K562 (cell line): ENCODE measurements around the gene SIRT5. TPM values are rescaled to one million over a fixed set of nuclear protein-coding genes. Genes with fewer than 3 reads are reported as not detected.

Source experiments
- ARID4B ChIP-seq: sonication (generic); formaldehyde crosslinking; IDR thresholded peaks from 2 replicates; pipeline ENCODE4 v1.8.0; 2022; ENCODE audit warnings: mild to moderate bottlenecking, missing genetic modification reagents
- ATF7 ChIP-seq: fragments of 450-650 bp; IDR thresholded peaks from 2 replicates; pipeline ENCODE4 v1.7.1; 2014; ENCODE audit warnings: mild to moderate bottlenecking, moderate library complexity
- CTBP1 ChIP-seq: fragments of 450-650 bp; IDR thresholded peaks from 2 replicates; pipeline ENCODE4 v1.6.1; 2016; ENCODE audit warnings: borderline replicate concordance
- FOSL1 ChIP-seq: fragments of 200-800 bp; sonication (Bioruptor generic); conservative IDR thresholded peaks from 2 replicates; pipeline ENCODE4 v1.6.1; 2016; ENCODE audit warnings: missing genetic modification characterization, missing compliant biosample characterization
- FOXP1 ChIP-seq: sonication (generic); formaldehyde crosslinking; IDR thresholded peaks from 2 replicates; pipeline ENCODE4 v1.8.0; 2022; ENCODE audit warnings: mild to moderate bottlenecking, missing genetic modification reagents
- GATAD2A ChIP-seq: fragments of 450-650 bp; IDR thresholded peaks from 2 replicates; pipeline ENCODE4 v1.6.1; 2017
- GATAD2B ChIP-seq: fragments of 450-650 bp; IDR thresholded peaks from 2 replicates; pipeline ENCODE4 v1.6.1; 2017; ENCODE audit warnings: mild to moderate bottlenecking, borderline replicate concordance
- ILF3 ChIP-seq: fragments of 450-650 bp; IDR thresholded peaks from 2 replicates; pipeline ENCODE4 v1.6.1; 2018; ENCODE audit warnings: antibody characterized with exemption, mild to moderate bottlenecking, moderate library complexity, borderline replicate concordance
- MEIS2 ChIP-seq: fragments of 450-650 bp; IDR thresholded peaks from 2 replicates; pipeline ENCODE4 v1.6.1; 2014; ENCODE audit warnings: mild to moderate bottlenecking; ENCODE audit not compliant: partially characterized antibody
- NEUROD1 ChIP-seq: fragments of 150-350 bp; IDR thresholded peaks from 2 replicates; pipeline ENCODE4 v1.6.1; 2014; ENCODE audit warnings: borderline replicate concordance, low read length, low read depth; ENCODE audit not compliant: partially characterized antibody
- PHF8 ChIP-seq: fragments of 200-600 bp; sonication (generic); IDR thresholded peaks from 2 replicates; pipeline ENCODE4 v1.6.1; 2012; ENCODE audit warnings: mixed run types, mild to moderate bottlenecking, inconsistent platforms, low read length, moderate library complexity, borderline replicate concordance
- POU5F1 ChIP-seq: fragments of 150-350 bp; IDR thresholded peaks from 2 replicates; pipeline ENCODE4 v1.6.1; 2014; ENCODE audit warnings: borderline replicate concordance, low read length, low read depth, mild to moderate bottlenecking; ENCODE audit not compliant: partially characterized antibody
- RB1 ChIP-seq: fragments of 450-650 bp; IDR thresholded peaks from 2 replicates; pipeline ENCODE4 v1.6.1; 2017; ENCODE audit warnings: low read depth, mild to moderate bottlenecking
- RBFOX2 ChIP-seq: fragments of 200-400 bp; formaldehyde crosslinking; IDR thresholded peaks from 2 replicates; pipeline ENCODE4 v1.6.1; 2017; ENCODE audit warnings: low read depth, mild to moderate bottlenecking, low read length, moderate library complexity
- SIN3A ChIP-seq, 2 experiments: fragments of 150-350 bp in 1 of 2; IDR thresholded peaks; 2 replicates each; pipeline ENCODE4 v1.6.1; 2011 to 2016; ENCODE audit warnings: borderline replicate concordance in 2 of 2, low read depth in 2 of 2, low read length in 2 of 2, mild to moderate bottlenecking in 2 of 2, moderate library complexity in 2 of 2; ENCODE audit not compliant: control insufficient read depth in 1 of 2
- SMC3 ChIP-seq: conservative IDR thresholded peaks from 2 replicates; pipeline ENCODE4 v1.6.1; 2011; ENCODE audit warnings: low read depth, low read length, improper control_type of control experiment; ENCODE audit not compliant: insufficient read depth
- STAG1 ChIP-seq: sonication (generic); formaldehyde crosslinking; IDR thresholded peaks from 2 replicates; pipeline ENCODE4 v1.5.0; 2020; ENCODE audit warnings: missing genetic modification reagents, borderline replicate concordance
- TBP ChIP-seq: optimal IDR thresholded peaks from 2 replicates; pipeline ENCODE3; 2011; ENCODE audit warnings: low read depth, low read length, improper control_type of control experiment
- TEAD1 ChIP-seq, 2 experiments: fragments of 450-650 bp in 1 of 2; sonication (generic) in 1 of 2; formaldehyde crosslinking; IDR thresholded peaks; 2 replicates each; pipeline versions ENCODE4 v1.4.0 to v1.8.0; 2020 to 2022; ENCODE audit warnings: mild to moderate bottlenecking in 2 of 2, missing genetic modification reagents in 1 of 2
- ZC3H4 ChIP-seq: sonication (generic); formaldehyde crosslinking; IDR thresholded peaks from 2 replicates; pipeline ENCODE4 v1.9.0; 2021; ENCODE audit warnings: missing genetic modification reagents, borderline replicate concordance
- ZEB2 ChIP-seq: fragments of 450-650 bp; IDR thresholded peaks from 2 replicates; pipeline ENCODE4 v1.6.1; 2016
- ZFPM2 ChIP-seq: fragments of 250-450 bp; sonication (Bioruptor Pico); IDR thresholded peaks from 2 replicates; pipeline ENCODE4 v1.5.1; 2022; ENCODE audit warnings: mild to moderate bottlenecking
- ZNF175 ChIP-seq: fragments of 200-800 bp; sonication (Bioruptor generic); IDR thresholded peaks from 2 replicates; pipeline ENCODE4 v1.6.1; 2016; ENCODE audit warnings: low read depth, mild to moderate bottlenecking, missing genetic modification characterization, missing compliant biosample characterization
- polyA plus RNA-seq, 8 experiments: library from polyadenylated mRNA; depleted of rRNA in 4 of 8; stranded (reverse) in 5 of 8; unstranded in 3 of 8; fragments of >200 nt; fragmentation: Nextera tagmentation in 2 of 8; fragmentation: Illumina TruSeq in 1 of 8; extraction: Ambion mirVana in 2 of 8; extraction: Trizol in 1 of 8; gene quantifications; 2 replicates each; pipeline versions ENCODE4 v1.2.1 to v1.2.3, GENCODE V29; 2011 to 2014; ENCODE audit warnings: inconsistent platforms in 1 of 8, missing spikeins in 1 of 8
- total RNA-seq, 7 experiments: library from RNA; depleted of rRNA in 6 of 7; stranded (reverse); fragments of >200 nt in 6 of 7; fragmentation: Illumina TruSeq in 2 of 7; extraction: Trizol in 2 of 7; gene quantifications; 2 replicates each; pipeline versions ENCODE4 v1.2.1 to v1.2.3, GENCODE V29; 2011 to 2021; ENCODE audit warnings: low replicate concordance in 1 of 7

SIRT5 gene
- total and polyA plus RNA-seq, 9 of the 15 experiments (the other 6 are each of a cell fraction or from before 2014, with no cell fraction given) = 2.1 to 15.7 (median 11.4) TPM

GRCh38 chr6:13574149-13574570 lies 241 bp upstream of the SIRT5 start (continued):
- no peak; the same call in 1 of the 2 replicates for TF ChIP-seq ARID4B
- TF ChIP-seq POU5F1 = peak; percentile 23
- TF ChIP-seq STAG1 (CRISPR knock-in tag) = peak; percentile 30; the same call in 1 of the 2 replicates
- TF ChIP-seq FOSL1 = no peak
- 0 out of 2 replicates have a peak, but pooled peaks have one; percentile 3 for TF ChIP-seq ZNF175 (CRISPR knock-in tag)
- peak; percentile 89 for TF ChIP-seq CTBP1
- no peak for TF ChIP-seq RBFOX2
- peak; percentile 89; the same call in 1 of the 2 replicates for TF ChIP-seq FOXP1 (CRISPR knock-in tag)
- peak in 1 of 2 experiments; percentile 55; a peak in 1 of 4 replicates for TF ChIP-seq SIN3A (IDR thresholded peaks at IDR 0.05; ENCODE audit: borderline replicate concordance in 2 of 2, control insufficient read depth in 1 of 2, low read depth in 2 of 2, low read length in 2 of 2)
- peak; percentile 59 for TF ChIP-seq TBP
- peak; percentile 91 for TF ChIP-seq ILF3
- peak in 1 of 2 experiments; percentile 67; a peak in 2 of 4 replicates for TF ChIP-seq TEAD1 (CRISPR knock-in tag; IDR thresholded peaks at IDR 0.05)
- peak; percentile 89 for TF ChIP-seq RB1
- TF ChIP-seq SMC3 = peak; percentile 32
- peak; percentile 88; the same call in 1 of the 2 replicates for TF ChIP-seq GATAD2B
- TF ChIP-seq ZEB2 = no peak
- peak; percentile 59; the same call in 1 of the 2 replicates for TF ChIP-seq ATF7
- peak; percentile 60; the same call in 1 of the 2 replicates for TF ChIP-seq PHF8
- TF ChIP-seq ZC3H4 (CRISPR knock-in tag) = peak; percentile 58; the same call in 1 of the 2 replicates
- TF ChIP-seq NEUROD1 = peak; percentile 19
- TF ChIP-seq MEIS2 = peak; percentile 92
- 0 out of 2 replicates have a peak, but pooled peaks have one; percentile 56 for TF ChIP-seq GATAD2A
- peak; percentile 89 for TF ChIP-seq ZFPM2 (CRISPR knock-in tag)
